ENCODE results near the gene SETD6.
A peak's percentile ranks its signal among the peaks of the same experiment; 100 is the strongest.

Gene SETD6

GRCh38 chr16:58502217-58502921, 12.9 kb upstream of the SETD6 start:
- POLR2A ChIA-PET: no interaction called here

GRCh38 chr16:58503166-58503862, 12.0 kb upstream of the SETD6 start:
- ChIA-PET CTCF (interaction anchor here (0.5 to 1.8 kb wide), 2 partner anchors 9 to 135 kb away, joined by 3 to 7 read pairs; no protein-coding TSS in a partner anchor), POLR2A (no interaction called here)
- H3K4me1 ChIP-seq (ENCODE audit: control insufficient read depth, insufficient read depth, low read length): peaks cover 5% of the 10 kb centered on the region
- H3K4me3 ChIP-seq (ENCODE audit: low read depth, low read length): no peak overlapping the region
- TF ChIP-seq ZNF530 (tag by site-specific recombination; IDR thresholded peaks at IDR 0.05; ENCODE audit: low read depth): no peak
- TF ChIP-seq ZNF24 (tag by site-specific recombination; IDR thresholded peaks at IDR 0.05): no peak
- no peak for TF ChIP-seq ATF2 (tag by site-specific recombination; IDR thresholded peaks at IDR 0.05; ENCODE audit: low read depth)
- no peak for TF ChIP-seq WT1 (tag by site-specific recombination; IDR thresholded peaks at IDR 0.05)
- TF ChIP-seq ZNF26 (tag by site-specific recombination; IDR thresholded peaks at IDR 0.05): no peak
- TF ChIP-seq PRDM10 (tag by site-specific recombination; IDR thresholded peaks at IDR 0.05): peak; percentile 67
- no peak overlapping the region for H3K27ac ChIP-seq (ENCODE audit: extremely low read depth, low read depth, low read length)
- no peaks in the 10 kb centered on the region for H3K9me3 ChIP-seq (ENCODE audit: control insufficient read depth, insufficient read depth, low read depth, low read length)
- peaks cover 0 to 5% of the 10 kb centered on the region in 2 experiments; a peak in 1 of 3 replicates for H3K36me3 ChIP-seq (ENCODE audit: control insufficient read depth in 2 of 2, insufficient read depth in 1 of 2, low read length in 2 of 2)

More at GRCh38 chr16:58502217-58502921, 12.9 kb upstream of the SETD6 start:
- no peaks in the 10 kb centered on the region for H3K9me3 ChIP-seq (ENCODE audit: control insufficient read depth, insufficient read depth, low read depth, low read length)
- no peak for TF ChIP-seq ZNF146 (tag by site-specific recombination; IDR thresholded peaks at IDR 0.05)
- no peak for TF ChIP-seq ZNF571 (tag by site-specific recombination; IDR thresholded peaks at IDR 0.05)
- TF ChIP-seq KLF1 (tag by site-specific recombination; IDR thresholded peaks at IDR 0.05): no peak
- no peak for TF ChIP-seq ZNF23 (tag by site-specific recombination; IDR thresholded peaks at IDR 0.05; ENCODE audit: borderline replicate concordance)
- TF ChIP-seq ZNF174 (tag by site-specific recombination; IDR thresholded peaks at IDR 0.05): no peak
- TF ChIP-seq ZNF394 (tag by site-specific recombination; IDR thresholded peaks at IDR 0.05; ENCODE audit: borderline replicate concordance): no peak
- TF ChIP-seq ZNF510 (tag by site-specific recombination; IDR thresholded peaks at IDR 0.05; ENCODE audit: insufficient replicate concordance): no peak
- no peak for TF ChIP-seq ZNF426 (tag by site-specific recombination; IDR thresholded peaks at IDR 0.05)
- TF ChIP-seq ZNF140 (tag by site-specific recombination; IDR thresholded peaks at IDR 0.05): no peak
- CTCF ChIA-PET: interaction anchor here (0.5 to 1.8 kb wide), 4 partner anchors 10 to 156 kb away, joined by 3 to 7 read pairs (median 4); no protein-coding TSS in a partner anchor
- H3K36me3 ChIP-seq (ENCODE audit: control insufficient read depth in 2 of 2, insufficient read depth in 1 of 2, low read length in 2 of 2): peaks cover 0 to 5% of the 10 kb centered on the region in 2 experiments; a peak in 1 of 3 replicates
- peaks cover 5% of the 10 kb centered on the region for H3K4me1 ChIP-seq (ENCODE audit: control insufficient read depth, insufficient read depth, low read length)
- no peak overlapping the region for H3K4me3 ChIP-seq (ENCODE audit: low read depth, low read length)
- no peak overlapping the region for H3K27ac ChIP-seq (ENCODE audit: extremely low read depth, low read depth, low read length)
